Measurements from ENCODE around the gene TMEM117. TPM values are rescaled to one million over a fixed set of nuclear protein-coding genes. Genes with fewer than 3 reads are reported as not detected.

The TMEM117 gene
- total and polyA plus RNA-seq, 2 donors from 2014 or later: 5.9 to 6.0 TPM

DNA sequence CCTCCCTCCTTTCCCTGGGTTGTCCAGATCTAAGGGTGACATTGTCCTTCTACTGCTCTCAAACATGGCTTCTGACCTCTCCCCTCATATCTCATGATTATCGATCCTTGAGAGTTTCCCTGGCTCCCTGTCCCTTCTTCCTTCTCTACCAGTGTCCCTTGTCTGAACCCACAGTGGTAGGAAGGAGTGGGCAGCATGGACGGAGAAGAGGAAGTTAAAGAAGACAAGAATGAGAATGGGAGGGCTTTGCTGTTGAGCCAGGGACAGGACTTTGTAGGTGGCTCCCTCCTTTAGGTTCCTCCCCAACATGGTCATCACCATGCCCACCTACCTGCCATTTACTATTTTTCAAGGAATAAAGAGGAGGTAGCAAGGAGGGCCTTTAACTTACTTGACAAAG lies 166.7 kb downstream of the TMEM117 start:
- H3K9ac ChIP-seq (ENCODE audit: low read length in 3 of 3): no peak overlapping the region
- H3K36me3 ChIP-seq (ENCODE audit: control insufficient read depth in 2 of 3, insufficient read depth in 3 of 3, low read length in 3 of 3): no peaks in the 10 kb centered on the region
- H3K9me3 ChIP-seq (ENCODE audit: control insufficient read depth in 2 of 3, insufficient read depth in 1 of 3, low read length in 3 of 3): no peaks in the 10 kb centered on the region
- no peak overlapping the region for H3K4me3 ChIP-seq (ENCODE audit: low read length in 3 of 3)
- TF ChIP-seq, protein P1, sequence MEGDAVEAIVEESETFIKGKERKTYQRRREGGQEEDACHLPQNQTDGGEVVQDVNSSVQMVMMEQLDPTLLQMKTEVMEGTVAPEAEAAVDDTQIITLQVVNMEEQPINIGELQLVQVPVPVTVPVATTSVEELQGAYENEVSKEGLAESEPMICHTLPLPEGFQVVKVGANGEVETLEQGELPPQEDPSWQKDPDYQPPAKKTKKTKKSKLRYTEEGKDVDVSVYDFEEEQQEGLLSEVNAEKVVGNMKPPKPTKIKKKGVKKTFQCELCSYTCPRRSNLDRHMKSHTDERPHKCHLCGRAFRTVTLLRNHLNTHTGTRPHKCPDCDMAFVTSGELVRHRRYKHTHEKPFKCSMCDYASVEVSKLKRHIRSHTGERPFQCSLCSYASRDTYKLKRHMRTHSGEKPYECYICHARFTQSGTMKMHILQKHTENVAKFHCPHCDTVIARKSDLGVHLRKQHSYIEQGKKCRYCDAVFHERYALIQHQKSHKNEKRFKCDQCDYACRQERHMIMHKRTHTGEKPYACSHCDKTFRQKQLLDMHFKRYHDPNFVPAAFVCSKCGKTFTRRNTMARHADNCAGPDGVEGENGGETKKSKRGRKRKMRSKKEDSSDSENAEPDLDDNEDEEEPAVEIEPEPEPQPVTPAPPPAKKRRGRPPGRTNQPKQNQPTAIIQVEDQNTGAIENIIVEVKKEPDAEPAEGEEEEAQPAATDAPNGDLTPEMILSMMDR (IDR thresholded peaks at IDR 0.05; ENCODE audit: borderline replicate concordance, extremely low read depth, insufficient read depth): no peak
- H3K27me3 ChIP-seq (ENCODE audit: control insufficient read depth, insufficient read depth, low read length): no peaks in the 10 kb centered on the region
- no peak overlapping the region for H3K27ac ChIP-seq (ENCODE audit: low read depth in 2 of 2, low read length in 2 of 2)
- H3K4me1 ChIP-seq (ENCODE audit: control insufficient read depth in 2 of 3, insufficient read depth in 2 of 3, low read depth in 1 of 3, low read length in 3 of 3): no peaks in the 10 kb centered on the region
- intact Hi-C loops (cut with DNase I): no loop called here
- DNase-seq (no peak), FAIRE-seq (no peak)

DNA sequence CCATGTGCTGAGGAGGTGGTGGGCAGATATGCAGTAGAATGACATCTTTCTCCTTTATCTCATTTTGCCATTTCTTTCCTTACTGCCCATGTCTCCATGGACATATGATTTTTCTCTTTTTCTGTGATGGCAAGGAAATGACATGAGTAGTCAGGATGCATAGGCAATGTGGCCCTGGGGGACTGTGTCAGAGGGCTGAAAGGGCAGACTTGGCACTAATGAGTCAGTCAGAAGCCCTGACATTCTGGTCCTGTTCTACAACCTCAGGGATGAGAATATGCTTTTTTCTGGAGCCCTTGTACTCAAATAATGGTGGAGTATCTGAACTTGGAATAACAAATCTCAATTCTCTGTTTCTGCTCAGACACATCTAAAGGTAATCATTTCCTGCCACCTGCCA lies 167.8 kb downstream of the TMEM117 start:
- intact Hi-C loops (cut with DNase I): no loop called here
- Histone ChIP-seq H3K9me3 (ENCODE audit: control insufficient read depth in 2 of 3, insufficient read depth in 1 of 3, low read length in 3 of 3) (peaks cover 0 to 11% (median 0%) of the 10 kb centered on the region in 3 donors), H3K4me1 (ENCODE audit: control insufficient read depth in 2 of 3, insufficient read depth in 2 of 3, low read depth in 1 of 3, low read length in 3 of 3) (no peaks in the 10 kb centered on the region), H3K36me3 (ENCODE audit: control insufficient read depth in 2 of 3, insufficient read depth in 3 of 3, low read length in 3 of 3) (no peaks in the 10 kb centered on the region), H3K4me3 (ENCODE audit: low read length in 3 of 3) (no peak overlapping the region), H3K27ac (ENCODE audit: low read depth in 2 of 2, low read length in 2 of 2) (no peak overlapping the region), H3K9ac (ENCODE audit: low read length in 3 of 3) (no peak overlapping the region), H3K27me3 (ENCODE audit: control insufficient read depth, insufficient read depth, low read length) (no peaks in the 10 kb centered on the region)
- no peak for FAIRE-seq
- no peak for DNase-seq
- TF ChIP-seq, protein P1 (IDR thresholded peaks at IDR 0.05; ENCODE audit: borderline replicate concordance, extremely low read depth, insufficient read depth): no peak

DNA sequence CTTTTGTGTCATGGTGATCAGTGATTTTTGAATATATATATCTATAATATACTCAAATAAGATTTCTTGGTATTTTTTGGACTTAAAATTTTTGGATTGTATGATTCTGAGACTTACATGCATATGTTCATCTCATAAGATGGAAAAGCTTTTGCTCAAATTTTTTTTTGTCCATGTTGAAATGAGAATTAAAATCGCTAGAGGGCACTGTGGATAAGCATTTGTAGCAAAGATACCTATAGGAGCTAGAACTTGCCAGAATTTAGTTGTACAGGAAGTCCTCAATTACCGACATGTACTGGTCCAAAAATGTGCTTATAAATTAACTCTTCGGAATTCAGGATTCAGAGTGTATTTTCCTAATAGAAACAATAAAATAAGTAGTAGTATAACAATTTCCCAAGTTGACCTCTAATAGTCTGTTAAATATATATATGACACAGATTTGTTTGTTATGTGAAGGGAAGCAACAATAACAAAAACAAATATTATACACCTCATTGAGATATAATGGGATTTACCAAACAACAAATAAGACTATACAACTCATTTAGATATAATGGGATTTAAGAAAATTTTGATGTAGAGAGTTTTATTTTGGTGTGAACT lies 179.6 kb downstream of the TMEM117 start:
- intact Hi-C loops (cut with DNase I): no loop called here
- no peak overlapping the region for H3K4me3 ChIP-seq (ENCODE audit: low read length in 3 of 3)
- FAIRE-seq: peak; percentile 92
- H3K4me1 ChIP-seq (ENCODE audit: control insufficient read depth in 2 of 3, insufficient read depth in 2 of 3, low read depth in 1 of 3, low read length in 3 of 3): no peaks in the 10 kb centered on the region
- H3K9ac ChIP-seq (ENCODE audit: low read length in 3 of 3): no peak overlapping the region
- TF ChIP-seq, protein P1 (IDR thresholded peaks at IDR 0.05; ENCODE audit: borderline replicate concordance, extremely low read depth, insufficient read depth): peak; percentile 58
- no peaks in the 10 kb centered on the region for H3K36me3 ChIP-seq (ENCODE audit: control insufficient read depth in 2 of 3, insufficient read depth in 3 of 3, low read length in 3 of 3)
- no peak overlapping the region for H3K27ac ChIP-seq (ENCODE audit: low read depth in 2 of 2, low read length in 2 of 2)
- peak in 2 of 5 donors; percentile 70 to 77 for DNase-seq
- H3K27me3 ChIP-seq (ENCODE audit: control insufficient read depth, insufficient read depth, low read length): no peaks in the 10 kb centered on the region
- no peaks in the 10 kb centered on the region for H3K9me3 ChIP-seq (ENCODE audit: control insufficient read depth in 2 of 3, insufficient read depth in 1 of 3, low read length in 3 of 3)

DNA sequence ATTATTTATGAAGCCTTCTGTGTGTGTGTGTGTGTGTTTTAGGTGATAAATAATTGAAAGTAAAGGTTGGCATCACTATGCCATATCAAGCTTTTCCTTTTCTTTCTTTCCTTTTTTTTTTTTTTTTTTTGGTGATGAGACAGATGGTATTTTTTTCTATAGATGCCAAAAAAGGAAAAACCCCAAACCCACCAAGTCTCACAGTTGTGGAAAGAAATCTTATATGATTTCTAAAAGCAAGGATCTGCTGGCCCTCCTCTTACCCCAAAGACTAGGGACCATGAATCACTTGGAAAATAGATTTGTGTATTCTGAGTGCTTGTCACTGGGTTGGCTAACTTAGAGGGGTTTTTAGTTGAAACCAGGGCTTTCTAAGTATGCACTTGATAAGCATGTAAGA lies 181.3 kb downstream of the TMEM117 start:
- no peak for FAIRE-seq

More for the DNA sequence above, 181.3 kb downstream of the TMEM117 start:
- Histone ChIP-seq H3K4me3 (ENCODE audit: low read length in 3 of 3) (no peak overlapping the region), H3K36me3 (ENCODE audit: control insufficient read depth in 2 of 3, insufficient read depth in 3 of 3, low read length in 3 of 3) (no peaks in the 10 kb centered on the region), H3K27me3 (ENCODE audit: control insufficient read depth, insufficient read depth, low read length) (no peaks in the 10 kb centered on the region), H3K9me3 (ENCODE audit: control insufficient read depth in 2 of 3, insufficient read depth in 1 of 3, low read length in 3 of 3) (no peaks in the 10 kb centered on the region), H3K9ac (ENCODE audit: low read length in 3 of 3) (no peak overlapping the region), H3K4me1 (ENCODE audit: control insufficient read depth in 2 of 3, insufficient read depth in 2 of 3, low read depth in 1 of 3, low read length in 3 of 3) (no peaks in the 10 kb centered on the region), H3K27ac (ENCODE audit: low read depth in 2 of 2, low read length in 2 of 2) (no peak overlapping the region)
- TF ChIP-seq, protein P1 (IDR thresholded peaks at IDR 0.05; ENCODE audit: borderline replicate concordance, extremely low read depth, insufficient read depth): no peak
- DNase-seq: no peak
- intact Hi-C loops (cut with DNase I): no loop called here

Measured in kidney (tissue), 14 donors.